Nephron progenitor cell (in vitro differentiated cells): Measurements from ENCODE around the gene LRRTM1.

Source experiments
- DNase-seq: peaks from one replicate; pipeline ENCODE4 v3.0.0; 2021
- H3K27ac Mint-ChIP-seq: 2 replicates; pipeline ENCODE4 v1.8.0; 2021; ENCODE audit warnings: mild to moderate bottlenecking, moderate library complexity, mixed read lengths
- H3K27me3 Mint-ChIP-seq: 2 replicates; pipeline ENCODE4 v1.8.0; 2021; ENCODE audit warnings: mild to moderate bottlenecking, low read depth, mixed read lengths; ENCODE audit not compliant: poor library complexity
- H3K36me3 Mint-ChIP-seq: 2 replicates; pipeline ENCODE4 v1.8.0; 2021; ENCODE audit warnings: low read depth, mixed read lengths
- H3K4me1 Mint-ChIP-seq: 2 replicates; pipeline ENCODE4 v1.8.0; 2021; ENCODE audit warnings: mixed read lengths
- H3K4me3 Mint-ChIP-seq: 2 replicates; pipeline ENCODE4 v1.8.0; 2021; ENCODE audit warnings: mild to moderate bottlenecking, moderate library complexity, mixed read lengths
- H3K9me3 Mint-ChIP-seq: 2 replicates; pipeline ENCODE4 v1.8.0; 2021; ENCODE audit warnings: mild to moderate bottlenecking, moderate library complexity, mixed read lengths
- TF ChIP-seq, protein P1 (sequence below): fragments of 200-600 bp; sonication (generic); IDR thresholded peaks from 2 replicates; pipeline ENCODE4 v1.5.0; 2021; ENCODE audit warnings: antibody characterized with exemption

Gene LRRTM1

DNA sequence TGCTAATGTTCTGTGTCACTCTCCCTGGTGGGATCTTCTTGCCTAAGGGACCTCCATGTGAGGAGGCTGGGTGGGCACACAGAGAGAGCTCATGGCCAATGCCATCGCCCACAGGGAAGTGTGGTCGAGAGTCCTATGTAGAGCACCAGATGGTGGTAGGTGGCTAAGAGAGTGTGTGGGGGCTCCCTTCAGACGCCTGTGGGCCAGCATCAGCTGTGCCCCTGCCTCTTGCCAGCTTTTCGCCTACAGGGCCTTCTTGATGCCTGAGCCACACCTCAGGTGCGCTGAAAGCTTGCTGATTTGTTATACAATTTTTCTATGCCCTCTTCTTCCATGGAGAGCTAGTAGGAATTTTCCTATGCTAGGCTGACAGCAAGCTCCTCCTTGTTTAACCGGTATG is 38.3 kb downstream of the LRRTM1 start:
- H3K27me3 Mint-ChIP-seq, result peaks cover 11% of the 10 kb centered on the region
- DNase-seq, result no peak
- H3K36me3 Mint-ChIP-seq, result no peaks in the 10 kb centered on the region
- no peak overlapping the region for H3K27ac Mint-ChIP-seq
- no peak overlapping the region for H3K4me3 Mint-ChIP-seq
- TF ChIP-seq, protein P1, sequence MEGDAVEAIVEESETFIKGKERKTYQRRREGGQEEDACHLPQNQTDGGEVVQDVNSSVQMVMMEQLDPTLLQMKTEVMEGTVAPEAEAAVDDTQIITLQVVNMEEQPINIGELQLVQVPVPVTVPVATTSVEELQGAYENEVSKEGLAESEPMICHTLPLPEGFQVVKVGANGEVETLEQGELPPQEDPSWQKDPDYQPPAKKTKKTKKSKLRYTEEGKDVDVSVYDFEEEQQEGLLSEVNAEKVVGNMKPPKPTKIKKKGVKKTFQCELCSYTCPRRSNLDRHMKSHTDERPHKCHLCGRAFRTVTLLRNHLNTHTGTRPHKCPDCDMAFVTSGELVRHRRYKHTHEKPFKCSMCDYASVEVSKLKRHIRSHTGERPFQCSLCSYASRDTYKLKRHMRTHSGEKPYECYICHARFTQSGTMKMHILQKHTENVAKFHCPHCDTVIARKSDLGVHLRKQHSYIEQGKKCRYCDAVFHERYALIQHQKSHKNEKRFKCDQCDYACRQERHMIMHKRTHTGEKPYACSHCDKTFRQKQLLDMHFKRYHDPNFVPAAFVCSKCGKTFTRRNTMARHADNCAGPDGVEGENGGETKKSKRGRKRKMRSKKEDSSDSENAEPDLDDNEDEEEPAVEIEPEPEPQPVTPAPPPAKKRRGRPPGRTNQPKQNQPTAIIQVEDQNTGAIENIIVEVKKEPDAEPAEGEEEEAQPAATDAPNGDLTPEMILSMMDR, result no peak
- no peaks in the 10 kb centered on the region for H3K4me1 Mint-ChIP-seq
- peaks cover 8% of the 10 kb centered on the region for H3K9me3 Mint-ChIP-seq

DNA sequence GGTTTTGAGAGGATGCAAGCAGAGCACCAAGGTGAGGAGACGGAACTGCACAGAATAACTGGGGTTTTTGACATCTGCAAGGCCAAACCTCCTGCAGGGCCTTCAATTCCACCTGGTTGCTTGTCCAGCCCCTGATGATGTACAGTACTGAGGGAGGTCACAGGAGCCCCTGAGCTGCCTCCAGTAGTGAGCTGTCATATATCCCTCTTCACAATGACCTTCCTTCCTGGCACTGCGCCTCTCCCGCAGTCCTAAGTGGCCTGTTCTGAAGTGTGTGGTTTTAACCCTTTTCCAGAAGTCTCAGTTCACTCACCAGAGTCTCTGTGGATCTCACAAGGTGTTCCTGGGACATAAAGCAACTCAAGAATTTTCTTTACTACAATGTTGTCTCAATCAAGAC is 45.3 kb downstream of the LRRTM1 start:
- Mint-ChIP-seq H3K9me3 (no peaks in the 10 kb centered on the region), H3K4me3 (no peak overlapping the region), H3K4me1 (no peaks in the 10 kb centered on the region), H3K27ac (no peak overlapping the region), H3K36me3 (no peaks in the 10 kb centered on the region), H3K27me3 (peaks cover 6% of the 10 kb centered on the region)
- TF ChIP-seq, protein P1, result no peak
- DNase-seq, result no peak

GRCh38 chr2:80258793-80259192 is 45.8 kb downstream of the LRRTM1 start:
- Mint-ChIP-seq H3K27ac (no peak overlapping the region), H3K27me3 (peaks cover 6% of the 10 kb centered on the region), H3K4me3 (no peak overlapping the region), H3K9me3 (no peaks in the 10 kb centered on the region), H3K36me3 (no peaks in the 10 kb centered on the region), H3K4me1 (no peaks in the 10 kb centered on the region)
- TF ChIP-seq, protein P1, result no peak
- no peak for DNase-seq

DNA sequence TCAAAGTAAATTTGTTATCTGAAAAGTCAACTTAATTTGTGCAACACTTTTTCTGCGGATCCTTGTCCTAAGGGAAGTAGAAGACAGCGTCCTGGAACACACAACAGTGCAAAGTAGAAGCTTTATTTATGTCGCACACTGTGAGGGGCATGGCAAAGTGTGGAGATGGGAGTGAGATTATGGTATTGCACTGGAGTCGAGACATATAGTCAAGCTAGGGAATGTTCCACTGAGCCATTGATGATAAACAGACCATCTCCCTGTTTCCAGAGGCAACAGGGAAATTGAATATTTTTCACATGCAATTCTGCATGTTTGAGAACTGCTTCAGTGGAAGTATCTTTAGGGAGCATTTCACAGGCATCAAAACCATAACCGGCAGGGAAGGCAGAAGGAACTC is 46.2 kb downstream of the LRRTM1 start:
- DNase-seq, result no peak
- Mint-ChIP-seq H3K27ac (peak overlapping the region; percentile 34), H3K36me3 (no peaks in the 10 kb centered on the region), H3K27me3 (peaks cover 6% of the 10 kb centered on the region), H3K4me1 (no peaks in the 10 kb centered on the region), H3K4me3 (no peak overlapping the region), H3K9me3 (no peaks in the 10 kb centered on the region)
- TF ChIP-seq, protein P1, result no peak

DNA sequence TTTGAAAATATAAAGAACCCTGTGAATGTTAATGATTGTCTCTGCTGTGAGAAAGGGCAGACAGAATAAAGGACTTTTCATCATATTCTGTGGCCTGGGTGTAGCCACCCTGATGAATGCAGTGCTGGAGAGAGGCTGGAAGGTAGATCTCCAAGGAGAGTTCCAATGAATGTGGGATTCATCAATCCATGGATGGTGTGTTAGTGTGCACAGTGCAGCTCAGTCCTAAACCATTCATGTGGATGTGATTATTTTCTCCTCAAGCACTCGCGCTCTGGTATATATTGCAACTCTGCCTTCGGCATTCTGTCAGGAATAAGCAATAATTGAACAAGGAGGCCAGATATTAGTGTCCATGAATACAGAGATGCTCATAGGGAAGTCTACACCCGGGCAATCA is 47.1 kb downstream of the LRRTM1 start:
- no peak overlapping the region for H3K4me3 Mint-ChIP-seq
- no peak overlapping the region for H3K27ac Mint-ChIP-seq
- H3K4me1 Mint-ChIP-seq, result no peaks in the 10 kb centered on the region
- DNase-seq, result no peak
- H3K9me3 Mint-ChIP-seq, result no peaks in the 10 kb centered on the region
- H3K27me3 Mint-ChIP-seq, result peaks cover 6% of the 10 kb centered on the region
- no peaks in the 10 kb centered on the region for H3K36me3 Mint-ChIP-seq
- TF ChIP-seq, protein P1, result no peak

GRCh38 chr2:80256782-80257167 is 47.8 kb downstream of the LRRTM1 start:
- H3K9me3 Mint-ChIP-seq, result no peaks in the 10 kb centered on the region
- no peak overlapping the region for H3K4me3 Mint-ChIP-seq
- TF ChIP-seq, protein P1, result no peak
- no peak overlapping the region for H3K27ac Mint-ChIP-seq
- no peaks in the 10 kb centered on the region for H3K36me3 Mint-ChIP-seq
- DNase-seq, result no peak
- no peaks in the 10 kb centered on the region for H3K4me1 Mint-ChIP-seq
- H3K27me3 Mint-ChIP-seq, result peaks cover 6% of the 10 kb centered on the region
